ENCODE measurements around the gene CLDN17.

DNA sequence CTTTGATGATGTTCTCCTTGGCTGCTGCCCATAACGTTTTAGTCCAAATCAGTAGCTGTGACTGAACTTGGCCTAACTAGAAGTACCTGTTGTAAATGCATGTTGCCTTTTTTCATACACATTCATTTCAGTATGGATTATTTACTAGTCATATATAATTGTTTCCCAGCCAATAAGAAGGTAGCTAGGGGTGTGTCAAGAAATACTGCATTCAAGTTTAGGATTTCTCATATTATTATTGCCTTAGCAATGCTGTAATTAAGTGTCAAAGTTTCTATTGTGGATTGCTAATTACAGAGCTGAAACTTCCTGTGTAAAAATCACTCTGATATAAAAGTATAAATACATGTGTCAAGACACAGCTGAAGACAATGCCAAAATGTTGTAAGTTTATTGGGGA lies at the start of gene CLDN17:
- TF ChIP-seq POLR2A (conservative IDR thresholded peaks at IDR 0.05), result no peak
- TF ChIP-seq ZC3H4 (CRISPR knock-in tag; IDR thresholded peaks at IDR 0.05; ENCODE audit: borderline replicate concordance), result no peak
- TF ChIP-seq, protein P1, sequence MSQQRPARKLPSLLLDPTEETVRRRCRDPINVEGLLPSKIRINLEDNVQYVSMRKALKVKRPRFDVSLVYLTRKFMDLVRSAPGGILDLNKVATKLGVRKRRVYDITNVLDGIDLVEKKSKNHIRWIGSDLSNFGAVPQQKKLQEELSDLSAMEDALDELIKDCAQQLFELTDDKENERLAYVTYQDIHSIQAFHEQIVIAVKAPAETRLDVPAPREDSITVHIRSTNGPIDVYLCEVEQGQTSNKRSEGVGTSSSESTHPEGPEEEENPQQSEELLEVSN (IDR thresholded peaks at IDR 0.05; ENCODE audit: borderline replicate concordance in 1 of 2, extremely low read depth in 1 of 2, insufficient read depth in 1 of 2, insufficient read length in 1 of 2, low read depth in 1 of 2, low read length in 1 of 2, poor library complexity in 1 of 2, severe bottlenecking in 1 of 2), result no peak
- TF ChIP-seq YY1 (IDR thresholded peaks at IDR 0.05; ENCODE audit: borderline replicate concordance in 1 of 3, control insufficient read depth in 1 of 3, extremely low read depth in 1 of 3, insufficient read depth in 3 of 3, insufficient read length in 1 of 3, insufficient replicate concordance in 2 of 3, low read depth in 1 of 3, low read length in 2 of 3), result no peak
- TF ChIP-seq EP300 (IDR thresholded peaks at IDR 0.05; ENCODE audit: low read length), result no peak
- no peak for TF ChIP-seq RBFOX2 (IDR thresholded peaks at IDR 0.05; ENCODE audit: low read depth, low read length)
- TF ChIP-seq, protein P2, sequence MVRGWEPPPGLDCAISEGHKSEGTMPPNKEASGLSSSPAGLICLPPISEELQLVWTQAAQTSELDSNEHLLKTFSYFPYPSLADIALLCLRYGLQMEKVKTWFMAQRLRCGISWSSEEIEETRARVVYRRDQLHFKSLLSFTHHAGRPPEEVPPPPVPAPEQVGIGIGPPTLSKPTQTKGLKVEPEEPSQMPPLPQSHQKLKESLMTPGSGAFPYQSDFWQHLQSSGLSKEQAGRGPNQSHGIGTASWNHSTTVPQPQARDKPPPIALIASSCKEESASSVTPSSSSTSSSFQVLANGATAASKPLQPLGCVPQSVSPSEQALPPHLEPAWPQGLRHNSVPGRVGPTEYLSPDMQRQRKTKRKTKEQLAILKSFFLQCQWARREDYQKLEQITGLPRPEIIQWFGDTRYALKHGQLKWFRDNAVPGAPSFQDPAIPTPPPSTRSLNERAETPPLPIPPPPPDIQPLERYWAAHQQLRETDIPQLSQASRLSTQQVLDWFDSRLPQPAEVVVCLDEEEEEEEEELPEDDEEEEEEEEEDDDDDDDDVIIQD (CRISPR knock-in tag; IDR thresholded peaks at IDR 0.05), result no peak
- no peak for TF ChIP-seq ZFX (CRISPR knock-in tag; IDR thresholded peaks at IDR 0.05)
- TF ChIP-seq ESRRB (CRISPR knock-in tag; IDR thresholded peaks at IDR 0.05; ENCODE audit: borderline replicate concordance), result no peak
- no peak for TF ChIP-seq ESRRA (IDR thresholded peaks at IDR 0.05; ENCODE audit: borderline replicate concordance, low read depth)
